Activated CD8-positive, alpha-beta T cell treated with anti-CD3 and anti-CD28 coated beads for 36 hours (primary cell): Measurements from ENCODE around the gene PRKN. TPM values are rescaled to one million over a fixed set of nuclear protein-coding genes. Genes with fewer than 3 reads are reported as not detected.

ENCODE experiments used
- ATAC-seq: fragments of 200-7000 bp; cut with Tn5 transposase; one replicate; pipeline ENCODE4 v1.10.0; 2021; ENCODE audit warnings: mild to moderate bottlenecking, moderate library complexity
- CTCF ChIA-PET: fragments of 350-600 bp; sonication (Branson Sonifier 250); formaldehyde crosslinking; loops from one replicate; lab custom pipeline; 2021; ENCODE audit warnings: antibody characterized with exemption; lab: Charles Lee
- POLR2A ChIA-PET: fragments of 350-600 bp; sonication (Branson Sonifier 250); formaldehyde crosslinking; loops from one replicate; lab custom pipeline; 2021; ENCODE audit warnings: antibody characterized with exemption; lab: Charles Lee
- DNase-seq: peaks from one replicate; pipeline ENCODE4 v3.0.0-alpha.2; 2020
- H3K27ac Mint-ChIP-seq: one replicate; pipeline ENCODE4 v1.8.0; 2021; ENCODE audit warnings: mild to moderate bottlenecking, mixed read lengths
- H3K27me3 Mint-ChIP-seq: one replicate; pipeline ENCODE4 v1.8.0; 2021; ENCODE audit warnings: mixed read lengths
- H3K36me3 Mint-ChIP-seq: one replicate; pipeline ENCODE4 v1.8.0; 2021; ENCODE audit warnings: low read depth, mixed read lengths
- H3K4me1 Mint-ChIP-seq: one replicate; pipeline ENCODE4 v1.8.0; 2021; ENCODE audit warnings: low read depth, mixed read lengths
- H3K4me3 Mint-ChIP-seq: one replicate; pipeline ENCODE4 v1.8.0; 2021; ENCODE audit warnings: mild to moderate bottlenecking, moderate library complexity, mixed read lengths
- H3K9me3 Mint-ChIP-seq: one replicate; pipeline ENCODE4 v1.8.0; 2021; ENCODE audit warnings: mixed read lengths
- intact Hi-C: fragments of 100-400 bp; cut with micrococcal nuclease; formaldehyde crosslinking; loops from one replicate; pipeline ENCODE4 v1.10.0; 2022
- total RNA-seq, 2 experiments: library from RNA; stranded (reverse); gene quantifications; one replicate each; pipeline ENCODE4 v1.2.3, GENCODE V29; 2021
- TF ChIP-seq, protein P1 (sequence below): fragments of 200-600 bp; IDR thresholded peaks from one replicate; pipeline ENCODE4 v1.8.0; 2022; ENCODE audit warnings: antibody characterized with exemption, mild to moderate bottlenecking

PRKN gene
- total RNA-seq, 2 experiments from 2014 or later: 1.2 to 1.4 TPM

DNA sequence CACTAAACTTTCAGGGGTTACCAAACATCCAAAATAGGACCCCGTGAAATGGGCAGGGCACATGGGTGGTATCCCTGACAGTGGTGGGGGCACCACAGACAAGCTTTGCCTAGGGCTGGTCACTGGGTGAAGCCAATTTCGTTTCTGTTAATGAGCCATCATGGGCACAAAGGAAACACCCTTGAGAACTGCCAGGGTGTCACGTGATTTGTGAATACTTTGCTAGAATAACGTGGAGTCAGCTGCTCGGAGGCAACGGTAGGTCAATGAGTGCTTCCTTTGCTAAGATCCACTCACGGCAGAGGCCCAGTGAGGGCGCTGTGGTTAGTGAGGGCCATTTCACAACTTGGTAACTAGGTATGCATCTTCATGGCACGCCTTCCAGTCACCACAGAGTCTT lies 1366.0 kb downstream of the PRKN start:
- Mint-ChIP-seq H3K27me3 (no peaks in the 10 kb centered on the region), H3K27ac (no peak overlapping the region), H3K4me3 (no peak overlapping the region), H3K36me3 (no peaks in the 10 kb centered on the region), H3K9me3 (peaks cover 4% of the 10 kb centered on the region), H3K4me1 (peaks cover 2% of the 10 kb centered on the region)
- POLR2A ChIA-PET: no interaction called here
- intact Hi-C loops: no loop called here
- TF ChIP-seq, protein P1, sequence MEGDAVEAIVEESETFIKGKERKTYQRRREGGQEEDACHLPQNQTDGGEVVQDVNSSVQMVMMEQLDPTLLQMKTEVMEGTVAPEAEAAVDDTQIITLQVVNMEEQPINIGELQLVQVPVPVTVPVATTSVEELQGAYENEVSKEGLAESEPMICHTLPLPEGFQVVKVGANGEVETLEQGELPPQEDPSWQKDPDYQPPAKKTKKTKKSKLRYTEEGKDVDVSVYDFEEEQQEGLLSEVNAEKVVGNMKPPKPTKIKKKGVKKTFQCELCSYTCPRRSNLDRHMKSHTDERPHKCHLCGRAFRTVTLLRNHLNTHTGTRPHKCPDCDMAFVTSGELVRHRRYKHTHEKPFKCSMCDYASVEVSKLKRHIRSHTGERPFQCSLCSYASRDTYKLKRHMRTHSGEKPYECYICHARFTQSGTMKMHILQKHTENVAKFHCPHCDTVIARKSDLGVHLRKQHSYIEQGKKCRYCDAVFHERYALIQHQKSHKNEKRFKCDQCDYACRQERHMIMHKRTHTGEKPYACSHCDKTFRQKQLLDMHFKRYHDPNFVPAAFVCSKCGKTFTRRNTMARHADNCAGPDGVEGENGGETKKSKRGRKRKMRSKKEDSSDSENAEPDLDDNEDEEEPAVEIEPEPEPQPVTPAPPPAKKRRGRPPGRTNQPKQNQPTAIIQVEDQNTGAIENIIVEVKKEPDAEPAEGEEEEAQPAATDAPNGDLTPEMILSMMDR: no peak
- CTCF ChIA-PET: interaction anchor here (4.6 kb wide), 1 partner anchor 10 kb away, joined by 22 read pairs; no protein-coding TSS in a partner anchor
- DNase-seq (no peak), ATAC-seq (no peak)

DNA sequence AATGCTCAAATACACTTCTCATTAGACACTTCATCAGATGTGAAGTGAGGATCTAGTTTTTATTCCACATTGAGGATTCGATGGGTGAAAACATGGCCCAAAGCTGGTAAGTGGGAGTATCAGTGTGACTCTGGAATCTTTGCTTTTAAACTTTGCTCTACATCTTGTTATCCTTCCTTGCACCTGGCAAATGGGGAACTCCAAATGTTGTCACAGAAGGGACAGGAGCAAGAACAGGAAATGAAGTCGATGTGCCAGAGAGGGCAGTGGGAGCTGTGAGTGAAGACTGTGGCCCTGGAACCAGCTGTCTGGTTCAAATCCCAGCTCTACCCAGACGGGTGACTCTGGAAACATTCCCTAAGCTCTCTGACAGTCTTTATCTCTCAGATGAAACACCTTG lies 1367.0 kb downstream of the PRKN start:
- H3K27ac Mint-ChIP-seq: no peak overlapping the region
- H3K4me3 Mint-ChIP-seq: no peak overlapping the region
- POLR2A ChIA-PET: no interaction called here
- CTCF ChIA-PET: interaction anchor here (4.6 kb wide), 1 partner anchor 11 kb away, joined by 22 read pairs; no protein-coding TSS in a partner anchor
- DNase-seq: no peak
- H3K4me1 Mint-ChIP-seq: peaks cover 2% of the 10 kb centered on the region
- ATAC-seq: no peak
- no peaks in the 10 kb centered on the region for H3K27me3 Mint-ChIP-seq
- H3K9me3 Mint-ChIP-seq: peaks cover 4% of the 10 kb centered on the region
- TF ChIP-seq, protein P1: no peak
- no peaks in the 10 kb centered on the region for H3K36me3 Mint-ChIP-seq
- intact Hi-C loops: no loop called here

DNA sequence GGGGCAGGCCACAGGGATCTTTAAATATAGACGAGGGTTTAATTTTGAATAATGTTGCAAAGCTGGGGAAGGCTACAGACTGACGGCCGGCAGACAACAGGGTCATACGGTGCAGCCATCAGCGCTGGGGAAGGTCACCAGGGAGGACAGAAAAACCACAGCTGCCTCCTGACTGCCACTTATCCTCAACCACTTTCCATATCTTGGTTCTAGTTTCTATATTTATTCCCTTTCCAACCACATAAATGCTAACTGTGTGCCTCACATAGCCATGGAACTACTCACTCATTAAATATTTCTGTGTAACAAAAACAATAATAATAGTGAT lies 1368.0 kb downstream of the PRKN start:
- H3K27me3 Mint-ChIP-seq: no peaks in the 10 kb centered on the region

DNA sequence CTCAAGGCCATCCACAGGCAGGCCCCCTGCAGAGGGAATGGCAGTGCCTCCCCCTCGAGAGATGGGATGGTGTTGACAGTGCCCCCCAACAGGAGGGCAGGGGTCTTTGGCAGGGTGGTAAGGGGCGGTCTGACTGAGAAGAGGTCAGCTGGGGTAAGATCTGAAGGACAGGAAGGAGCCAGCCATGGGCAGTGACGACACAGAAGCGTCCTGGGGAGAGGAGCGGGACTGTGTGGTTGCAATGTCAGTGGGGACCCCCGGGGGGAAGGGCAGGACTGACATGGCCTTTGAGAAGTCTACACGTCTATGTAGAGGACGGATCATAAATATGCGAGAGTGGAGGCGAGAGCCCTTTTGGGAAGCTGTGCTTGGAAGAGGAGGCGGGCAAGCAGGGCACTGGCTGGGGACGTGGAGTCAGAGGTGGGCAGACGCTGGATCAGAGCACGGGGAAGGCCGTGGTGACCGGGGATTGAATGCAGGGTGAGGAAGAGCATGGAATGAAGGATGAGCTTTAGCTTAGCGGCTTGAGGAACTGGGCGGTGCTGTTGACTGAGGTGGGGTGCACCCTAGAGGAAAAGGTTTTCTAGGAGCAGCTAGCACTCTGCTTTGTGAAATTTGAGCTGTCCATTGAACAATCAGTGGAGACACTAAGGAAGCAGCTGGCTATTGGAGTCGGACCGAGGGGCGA lies 1371.3 kb downstream of the PRKN start:
- H3K4me3 Mint-ChIP-seq: no peak overlapping the region
- no peak overlapping the region for H3K27ac Mint-ChIP-seq
- no peaks in the 10 kb centered on the region for H3K36me3 Mint-ChIP-seq
- CTCF ChIA-PET: interaction anchor here (3.1 to 5.1 kb wide), 2 partner anchors 15 to 17 kb away, joined by 15 to 23 read pairs; no protein-coding TSS in a partner anchor
- H3K4me1 Mint-ChIP-seq: peaks cover 6% of the 10 kb centered on the region
- no peaks in the 10 kb centered on the region for H3K27me3 Mint-ChIP-seq
- DNase-seq: no peak
- no peaks in the 10 kb centered on the region for H3K9me3 Mint-ChIP-seq
- TF ChIP-seq, protein P1: no peak
- ATAC-seq: no peak
- POLR2A ChIA-PET: interaction anchor here (0.6 kb wide), 1 partner anchor 30 kb away, joined by 3 read pairs; no protein-coding TSS in a partner anchor
- intact Hi-C loops: no loop called here

More for the DNA sequence above, 1368.0 kb downstream of the PRKN start:
- POLR2A ChIA-PET: no interaction called here
- Mint-ChIP-seq H3K27ac (no peak overlapping the region), H3K4me1 (peaks cover 2% of the 10 kb centered on the region), H3K36me3 (no peaks in the 10 kb centered on the region), H3K4me3 (no peak overlapping the region), H3K9me3 (peaks cover 4% of the 10 kb centered on the region)
- TF ChIP-seq, protein P1: no peak
- CTCF ChIA-PET: interaction anchor here (1.1 to 4.6 kb wide), 3 partner anchors 11 to 424 kb away, joined by 3 to 22 read pairs (median 4); no protein-coding TSS in a partner anchor
- ATAC-seq (no peak), DNase-seq (no peak)
- intact Hi-C loops: no loop called here

DNA sequence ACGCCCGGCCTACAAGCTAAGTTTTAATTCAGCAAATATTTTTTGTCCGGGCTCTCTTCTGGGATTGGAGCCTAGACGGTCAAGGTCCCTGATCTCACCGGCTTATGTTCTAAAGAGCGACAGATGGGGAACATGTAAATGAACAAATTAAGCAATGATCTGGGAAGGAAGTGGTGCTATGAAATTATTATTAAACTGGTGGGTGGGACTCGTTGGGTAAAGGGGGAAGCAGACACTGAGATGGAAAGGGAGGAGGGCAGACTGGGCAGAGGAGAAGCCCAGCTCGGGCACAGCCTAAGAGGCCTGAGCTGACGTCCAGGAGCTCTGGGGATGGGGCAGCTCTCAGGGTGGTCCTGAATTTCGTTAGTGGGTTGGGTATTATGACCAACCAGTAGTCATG lies 1371.9 kb downstream of the PRKN start:
- Mint-ChIP-seq H3K4me3 (no peak overlapping the region), H3K4me1 (peaks cover 6% of the 10 kb centered on the region), H3K36me3 (no peaks in the 10 kb centered on the region), H3K27ac (no peak overlapping the region), H3K9me3 (no peaks in the 10 kb centered on the region), H3K27me3 (no peaks in the 10 kb centered on the region)
- POLR2A ChIA-PET: no interaction called here
- DNase-seq (no peak), ATAC-seq (no peak)
- TF ChIP-seq, protein P1: no peak
- intact Hi-C loops: no loop called here
- CTCF ChIA-PET: interaction anchor here (3.1 to 5.1 kb wide), 2 partner anchors 15 to 18 kb away, joined by 15 to 23 read pairs; no protein-coding TSS in a partner anchor
